ENCODE data around the gene NRCAM. TPM values are rescaled to one million over a fixed set of nuclear protein-coding genes. Genes with fewer than 3 reads are reported as not detected.

Gene NRCAM
- total and polyA plus RNA-seq, 10 of the 15 experiments (the other 5 are each of a cell fraction or from before 2014, with no cell fraction given), result 0.30 to 2.0 (median 1.0) TPM

GRCh38 chr7:108128514-108128913 is 327.7 kb downstream of the NRCAM start:
- SMC1A ChIA-PET (ENCODE audit: uncharacterized antibody, unreplicated experiment), result interaction anchor here (1.1 to 10.3 kb wide), 4 partner anchors 9 to 16 kb away, joined by 3 to 122 read pairs (median 11); no protein-coding TSS in a partner anchor
- POLR2A ChIA-PET, result no interaction called here
- Histone ChIP-seq H3K27me3 (replicated peaks in 1 of 2; ENCODE audit: control insufficient read depth in 2 of 2, insufficient read depth in 2 of 2, low read length in 1 of 2) (0 out of 4 replicates have a peak, but pooled peaks cover 0 to 3% of the 10 kb centered on the region in 2 experiments), H3K79me2 (ENCODE audit: control insufficient read depth, insufficient read depth, low read length) (no peaks in the 10 kb centered on the region), H3K4me1 (ENCODE audit: control insufficient read depth, insufficient read depth, low read length) (peaks cover under 1% of the 10 kb centered on the region; the same call in 1 of the 2 replicates), H3K36me3 (ENCODE audit: control insufficient read depth in 2 of 2, insufficient read depth in 2 of 2, low read length in 1 of 2) (no peaks in the 10 kb centered on the region), H3K4me3 (no peak overlapping the region), H3K4me2 (ENCODE audit: control insufficient read depth, insufficient read depth) (no peak overlapping the region), H3K27ac (ENCODE audit: control insufficient read depth, insufficient read depth) (no peak overlapping the region), H2AFZ (ENCODE audit: control insufficient read depth, low read depth, low read length) (no peak overlapping the region), H3K9me3 (replicated peaks; ENCODE audit: control insufficient read depth, insufficient read depth, low read length) (no peaks in the 10 kb centered on the region; the same call in 2 of the 3 replicates), H3K9ac (ENCODE audit: control insufficient read depth, insufficient read depth, low read length) (no peak overlapping the region), H4K20me1 (ENCODE audit: control insufficient read depth, insufficient read depth) (no peaks in the 10 kb centered on the region)
- RAD21 ChIA-PET (ENCODE audit: unreplicated experiment), result no interaction called here
- WGBS (ENCODE audit: insufficient coverage, insufficient replicate concordance, low lambda C conversion rate, missing lambda C conversion rate), result 23% methylated on average over 3 of the region's 3 CpGs
- DNase-seq (ENCODE audit: low read depth, low spot score), result no peak
- no peak for ATAC-seq
- FAIRE-seq, result no peak
- intact Hi-C loops (cut with micrococcal nuclease; ENCODE audit: unreplicated experiment) (no loop called here), in situ Hi-C loops (cut with MboI) (no loop called here)
- CTCF ChIA-PET, result interaction anchor here (0.8 to 1.0 kb wide), 2 partner anchors 15 to 17 kb away, joined by 4 to 5 read pairs; no protein-coding TSS in a partner anchor
- BruUV-seq (replicated peaks), result no TSS peak
- TF ChIP-seq POU2F2 (IDR thresholded peaks at IDR 0.05; ENCODE audit: borderline replicate concordance, low read depth, low read length), result no peak
- TF ChIP-seq ZNF207 (IDR thresholded peaks at IDR 0.05; ENCODE audit: borderline replicate concordance), result no peak
- no peak for TF ChIP-seq ZSCAN29 (IDR thresholded peaks at IDR 0.05)
- peak; percentile 56; the same call in 1 of the 2 replicates for TF ChIP-seq MTA2 (IDR thresholded peaks at IDR 0.05; ENCODE audit: low read depth)
- no peak for TF ChIP-seq BRCA1 (IDR thresholded peaks at IDR 0.05; ENCODE audit: low read depth, low read length)
- TF ChIP-seq, protein P1, sequence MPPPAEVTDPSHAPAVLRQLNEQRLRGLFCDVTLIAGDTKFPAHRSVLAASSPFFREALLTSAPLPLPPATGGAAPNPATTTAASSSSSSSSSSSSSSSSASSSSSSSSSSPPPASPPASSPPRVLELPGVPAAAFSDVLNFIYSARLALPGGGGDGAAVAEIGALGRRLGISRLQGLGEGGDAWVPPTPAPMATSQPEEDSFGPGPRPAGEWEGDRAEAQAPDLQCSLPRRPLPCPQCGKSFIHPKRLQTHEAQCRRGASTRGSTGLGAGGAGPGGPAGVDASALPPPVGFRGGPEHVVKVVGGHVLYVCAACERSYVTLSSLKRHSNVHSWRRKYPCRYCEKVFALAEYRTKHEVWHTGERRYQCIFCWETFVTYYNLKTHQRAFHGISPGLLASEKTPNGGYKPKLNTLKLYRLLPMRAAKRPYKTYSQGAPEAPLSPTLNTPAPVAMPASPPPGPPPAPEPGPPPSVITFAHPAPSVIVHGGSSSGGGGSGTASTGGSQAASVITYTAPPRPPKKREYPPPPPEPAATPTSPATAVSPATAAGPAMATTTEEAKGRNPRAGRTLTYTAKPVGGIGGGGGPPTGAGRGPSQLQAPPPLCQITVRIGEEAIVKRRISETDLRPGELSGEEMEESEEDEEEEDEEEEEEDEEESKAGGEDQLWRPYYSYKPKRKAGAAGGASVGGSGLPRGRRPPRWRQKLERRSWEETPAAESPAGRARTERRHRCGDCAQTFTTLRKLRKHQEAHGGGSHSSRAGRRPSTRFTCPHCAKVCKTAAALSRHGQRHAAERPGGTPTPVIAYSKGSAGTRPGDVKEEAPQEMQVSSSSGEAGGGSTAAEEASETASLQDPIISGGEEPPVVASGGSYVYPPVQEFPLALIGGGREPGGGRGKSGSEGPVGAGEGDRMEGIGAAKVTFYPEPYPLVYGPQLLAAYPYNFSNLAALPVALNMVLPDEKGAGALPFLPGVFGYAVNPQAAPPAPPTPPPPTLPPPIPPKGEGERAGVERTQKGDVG (CRISPR knock-in tag; IDR thresholded peaks at IDR 0.05), result no peak
- peak; percentile 33; the same call in 1 of the 2 replicates for TF ChIP-seq RUNX3 (IDR thresholded peaks at IDR 0.05; ENCODE audit: low read length)
- no peak for TF ChIP-seq ZNF687 (IDR thresholded peaks at IDR 0.05)
- TF ChIP-seq IKZF2 (IDR thresholded peaks at IDR 0.05), result no peak
- no peak for TF ChIP-seq POLR2AphosphoS2 (IDR thresholded peaks at IDR 0.05; ENCODE audit: low read depth, low read length)
- no peak for TF ChIP-seq SKIL (IDR thresholded peaks at IDR 0.05; ENCODE audit: low read depth, poor library complexity, severe bottlenecking)
- TF ChIP-seq, protein P2, sequence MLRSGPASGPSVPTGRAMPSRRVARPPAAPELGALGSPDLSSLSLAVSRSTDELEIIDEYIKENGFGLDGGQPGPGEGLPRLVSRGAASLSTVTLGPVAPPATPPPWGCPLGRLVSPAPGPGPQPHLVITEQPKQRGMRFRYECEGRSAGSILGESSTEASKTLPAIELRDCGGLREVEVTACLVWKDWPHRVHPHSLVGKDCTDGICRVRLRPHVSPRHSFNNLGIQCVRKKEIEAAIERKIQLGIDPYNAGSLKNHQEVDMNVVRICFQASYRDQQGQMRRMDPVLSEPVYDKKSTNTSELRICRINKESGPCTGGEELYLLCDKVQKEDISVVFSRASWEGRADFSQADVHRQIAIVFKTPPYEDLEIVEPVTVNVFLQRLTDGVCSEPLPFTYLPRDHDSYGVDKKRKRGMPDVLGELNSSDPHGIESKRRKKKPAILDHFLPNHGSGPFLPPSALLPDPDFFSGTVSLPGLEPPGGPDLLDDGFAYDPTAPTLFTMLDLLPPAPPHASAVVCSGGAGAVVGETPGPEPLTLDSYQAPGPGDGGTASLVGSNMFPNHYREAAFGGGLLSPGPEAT (IDR thresholded peaks at IDR 0.05; ENCODE audit: low read depth), result no peak
- no peak for TF ChIP-seq CHD4 (IDR thresholded peaks at IDR 0.05)
- TF ChIP-seq NRF1 (conservative IDR thresholded peaks at IDR 0.05; ENCODE audit: low read depth, low read length), result no peak
